ENCODE results near the gene DLX1.

DLX1 gene

GRCh38 chr2:172087207-172087779 lies 2.0 kb downstream of the DLX1 start:
- no peak for TF ChIP-seq POLR2A (IDR thresholded peaks at IDR 0.05; ENCODE audit: low read length)
- no peak for TF ChIP-seq GATA1 (IDR thresholded peaks at IDR 0.05; ENCODE audit: low read depth, low read length)
- peak in 1 of 2 experiments; percentile 36 for DNase-seq

GRCh38 chr2:172087780-172088244 lies 2.5 kb downstream of the DLX1 start:
- no peak for TF ChIP-seq POLR2A (IDR thresholded peaks at IDR 0.05; ENCODE audit: low read length)
- TF ChIP-seq GATA1 (IDR thresholded peaks at IDR 0.05; ENCODE audit: low read depth, low read length), result no peak
- DNase-seq, result peak in 1 of 2 experiments; percentile 43

DNA sequence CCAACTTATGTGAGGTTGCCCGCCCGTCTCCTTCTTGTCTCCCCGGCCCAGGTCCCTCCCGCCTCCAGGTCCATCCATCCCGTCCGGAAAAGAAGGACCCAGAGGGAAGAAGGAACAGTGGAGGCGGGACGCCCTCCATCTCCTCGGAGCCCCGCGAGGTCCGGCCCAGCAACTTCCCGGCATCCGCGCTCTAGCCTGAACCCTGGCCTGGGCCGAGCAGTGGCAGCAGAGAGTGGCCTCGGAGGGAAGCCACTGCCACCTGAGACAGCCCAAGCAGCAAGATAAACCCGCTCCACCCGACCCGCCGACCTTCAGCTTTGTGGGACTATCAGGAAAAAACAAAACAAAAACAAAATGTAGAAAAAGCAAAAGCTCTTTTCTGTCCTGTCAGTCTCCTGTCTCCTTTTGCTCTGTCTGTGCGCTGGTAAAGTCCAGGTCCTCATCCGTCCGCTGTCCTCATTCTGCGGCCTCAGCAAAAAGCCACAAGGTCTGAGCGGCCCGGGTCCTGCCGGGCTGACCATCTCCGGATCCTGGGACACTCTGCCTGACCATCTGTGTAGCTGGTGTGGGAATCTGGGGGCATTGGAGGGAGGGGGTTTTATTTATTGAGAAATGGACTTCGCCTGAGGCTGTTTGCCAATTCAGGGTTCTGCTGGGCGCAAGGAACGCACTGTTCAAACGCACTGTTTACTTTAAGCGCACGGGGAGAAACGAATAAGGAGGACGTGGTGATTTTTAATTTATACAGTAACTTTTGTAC lies 3.1 kb downstream of the DLX1 start:
- DNase-seq, result peak in 1 of 2 experiments; percentile 30
- TF ChIP-seq GATA1 (IDR thresholded peaks at IDR 0.05; ENCODE audit: low read depth, low read length), result no peak
- no peak for TF ChIP-seq POLR2A (IDR thresholded peaks at IDR 0.05; ENCODE audit: low read length)

DNA sequence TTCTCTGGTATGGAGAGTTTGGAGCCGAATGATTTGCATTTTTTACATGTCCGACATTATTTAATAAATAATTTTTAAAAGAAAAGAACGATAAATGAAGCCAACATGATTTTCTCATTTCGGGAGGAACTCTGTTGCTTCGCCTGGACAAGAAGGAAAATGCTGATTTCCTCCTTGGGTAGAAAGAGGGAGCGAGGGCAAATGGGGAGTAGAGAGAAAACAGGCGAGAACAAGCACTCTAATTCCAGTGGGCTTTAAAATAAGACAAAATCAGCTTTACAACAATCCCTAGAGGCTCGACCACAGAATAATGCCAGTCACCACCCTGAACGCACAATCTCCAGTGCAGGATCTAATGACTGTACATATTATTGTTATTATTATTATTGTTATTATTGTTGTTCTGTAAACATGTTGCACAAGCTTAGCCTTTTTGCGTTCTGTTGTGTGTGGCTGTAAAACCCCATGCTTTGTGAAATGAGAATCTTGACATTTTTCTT lies 3.7 kb downstream of the DLX1 start:
- DNase-seq, result no peak
- no peak for TF ChIP-seq GATA1 (IDR thresholded peaks at IDR 0.05; ENCODE audit: low read depth, low read length)
- no peak for TF ChIP-seq POLR2A (IDR thresholded peaks at IDR 0.05; ENCODE audit: low read length)

DNA sequence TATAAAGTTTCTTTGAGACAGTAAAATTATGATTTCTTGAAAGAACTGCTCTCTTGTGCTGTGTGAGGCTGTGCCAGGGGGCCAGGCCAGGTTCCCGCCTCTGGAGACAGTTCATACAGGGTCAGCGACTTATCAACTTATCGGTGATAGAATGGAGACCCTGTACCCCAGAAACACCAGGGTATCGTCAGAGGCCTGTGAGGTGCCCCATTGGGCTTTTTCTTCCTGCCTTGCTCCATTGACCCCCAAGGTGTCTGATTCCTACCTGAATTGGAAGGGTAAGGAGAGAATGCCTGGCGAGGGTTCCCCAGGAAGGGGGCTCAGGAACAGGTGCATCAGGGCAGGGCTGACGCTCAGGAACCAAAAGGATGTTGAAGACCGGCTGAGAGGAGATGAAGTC lies 4.3 kb downstream of the DLX1 start:
- TF ChIP-seq GATA1 (IDR thresholded peaks at IDR 0.05; ENCODE audit: low read depth, low read length) (no peak), POLR2A (IDR thresholded peaks at IDR 0.05; ENCODE audit: low read length) (no peak)
- no peak for DNase-seq

DNA sequence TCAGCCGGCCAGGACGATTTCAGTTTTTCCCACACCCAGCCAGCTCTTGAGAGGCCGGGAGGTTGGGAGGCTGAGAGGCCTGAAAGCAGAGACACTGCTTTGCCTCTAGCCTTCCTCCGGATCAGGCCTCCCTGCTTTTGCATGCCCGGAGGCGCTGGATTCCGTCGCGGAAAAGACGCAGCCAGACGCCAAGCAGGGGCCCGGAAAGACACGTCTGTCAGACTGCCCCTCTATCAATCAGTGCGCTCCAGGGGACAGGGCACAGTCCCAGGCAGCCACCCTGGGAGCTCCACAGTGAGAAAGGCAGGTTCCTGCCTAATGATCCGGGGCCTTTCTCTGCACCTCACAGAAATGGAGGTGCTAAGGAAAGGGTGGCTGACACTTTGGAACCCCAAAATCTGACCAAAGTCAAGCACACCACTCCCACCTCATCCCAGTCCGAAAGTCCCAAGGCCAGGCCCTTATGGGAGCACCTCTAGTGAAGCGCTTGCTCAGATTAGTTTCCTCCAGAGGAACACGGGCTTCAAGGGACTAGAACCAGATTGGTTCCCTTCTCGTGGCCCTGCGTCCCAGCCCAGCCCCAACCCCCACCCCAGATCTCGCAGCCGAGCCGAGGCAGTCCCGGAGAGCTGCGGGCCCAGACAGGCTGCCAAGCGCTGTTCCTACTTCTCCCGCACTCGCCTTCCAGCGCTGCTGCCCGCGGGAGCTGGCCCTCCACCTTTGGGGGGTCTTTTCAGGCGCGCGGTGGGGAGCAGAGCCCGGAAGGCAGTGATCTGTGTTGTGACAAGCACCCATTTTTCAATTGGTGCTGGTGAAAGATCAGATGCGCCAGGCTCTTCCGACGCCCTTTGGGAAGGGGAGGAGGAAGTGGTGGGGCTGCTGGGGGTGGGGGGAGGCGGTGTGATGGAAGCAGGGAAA lies 5.0 kb downstream of the DLX1 start:
- no peak for DNase-seq
- TF ChIP-seq POLR2A (IDR thresholded peaks at IDR 0.05; ENCODE audit: low read length), result no peak
- TF ChIP-seq GATA1 (IDR thresholded peaks at IDR 0.05; ENCODE audit: low read depth, low read length), result no peak

- TF ChIP-seq GATA1 (IDR thresholded peaks at IDR 0.05; ENCODE audit: low read depth, low read length) (no peak), POLR2A (IDR thresholded peaks at IDR 0.05; ENCODE audit: low read length) (no peak)
- no peak for DNase-seq
Observed at GRCh38 chr2:172091000-172091641, 5.8 kb downstream of the DLX1 start.

DNA sequence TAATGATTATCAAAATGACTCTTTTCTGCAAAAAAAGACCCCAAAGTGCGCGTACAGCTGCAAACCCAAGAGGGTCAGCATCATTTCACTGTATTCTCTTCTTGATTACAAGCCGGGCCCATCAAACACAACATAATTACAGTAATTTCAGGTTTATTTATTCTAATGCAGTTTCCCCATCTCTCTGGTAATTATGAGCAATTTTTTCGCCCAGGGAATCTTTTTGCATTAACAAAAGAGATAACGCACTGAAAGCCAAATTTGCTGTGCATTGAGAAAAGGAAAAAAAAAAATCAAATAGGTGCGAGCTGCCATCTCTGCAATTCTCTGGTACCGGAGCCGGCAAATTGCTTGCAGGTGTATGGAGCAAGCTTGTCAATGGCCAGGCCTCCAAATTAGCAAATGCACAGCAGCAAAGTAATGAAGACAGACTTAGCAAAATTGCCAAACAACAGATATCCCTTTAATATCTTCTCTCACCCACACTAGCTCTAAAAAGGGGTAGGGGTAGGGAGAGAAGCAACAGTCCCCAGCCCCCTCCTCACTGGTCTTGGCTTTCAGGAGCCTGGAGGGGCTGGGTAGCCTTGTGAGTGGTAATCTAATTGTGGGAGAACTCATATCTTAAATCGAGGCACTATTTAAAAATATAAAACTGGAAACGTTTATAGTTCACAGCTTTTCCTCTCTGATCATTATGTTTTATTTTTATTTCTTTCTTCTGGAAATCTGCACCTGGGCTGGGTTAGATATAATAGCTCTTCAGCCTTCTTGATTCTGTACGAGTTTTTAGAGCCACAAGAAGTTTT lies 6.7 kb downstream of the DLX1 start:
- DNase-seq, result peak in 1 of 2 experiments; percentile 37
- no peak for TF ChIP-seq POLR2A (IDR thresholded peaks at IDR 0.05; ENCODE audit: low read length)
- TF ChIP-seq GATA1 (IDR thresholded peaks at IDR 0.05; ENCODE audit: low read depth, low read length), result no peak

DNA sequence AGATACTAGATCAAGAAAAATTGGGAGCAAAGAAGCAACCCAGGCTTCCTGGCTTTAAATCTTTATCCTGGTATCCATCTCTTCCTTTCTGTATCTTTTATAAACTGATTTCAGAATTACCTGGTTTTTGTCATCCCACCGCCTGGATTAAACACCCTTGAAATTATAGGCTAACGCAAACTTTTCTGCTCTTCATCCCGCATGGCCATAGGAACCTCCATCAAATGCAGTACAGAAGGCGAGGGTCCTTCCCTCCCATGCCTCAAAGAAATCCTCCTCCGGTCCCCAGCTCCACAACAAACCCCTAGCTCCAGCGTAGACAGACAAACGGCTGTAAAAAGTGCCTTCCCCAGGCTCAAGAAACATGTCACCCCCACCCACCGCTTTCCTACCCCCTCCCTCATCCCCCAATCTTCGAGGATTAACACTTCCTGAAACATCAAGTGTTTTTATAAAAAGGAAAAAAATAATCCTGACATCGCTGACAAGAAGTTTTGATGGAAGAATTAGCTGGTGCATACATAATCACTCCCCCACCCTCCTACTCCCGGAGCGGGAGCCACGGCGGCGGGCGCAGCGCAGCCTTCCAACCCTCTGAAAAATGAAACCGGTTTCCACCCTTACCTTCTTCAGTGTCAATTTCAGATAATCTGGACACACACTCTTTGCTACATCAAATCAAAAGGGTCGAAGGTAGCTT lies 7.6 kb downstream of the DLX1 start:
- TF ChIP-seq GATA1 (IDR thresholded peaks at IDR 0.05; ENCODE audit: low read depth, low read length), result no peak
- no peak for TF ChIP-seq POLR2A (IDR thresholded peaks at IDR 0.05; ENCODE audit: low read length)
- no peak for DNase-seq

GRCh38 chr2:172093416-172094293 lies 8.3 kb downstream of the DLX1 start:
- DNase-seq, result peak in 1 of 2 experiments; percentile 38
- no peak for TF ChIP-seq POLR2A (IDR thresholded peaks at IDR 0.05; ENCODE audit: low read length)
- TF ChIP-seq GATA1 (IDR thresholded peaks at IDR 0.05; ENCODE audit: low read depth, low read length), result no peak

Measured in erythroblast (primary cell).